GM19238 (cell line): ENCODE results near the gene LRWD1.
"Not testable (repeated sequence)": the region's sequence is repeated elsewhere in the genome, so short reads cannot be mapped to it uniquely, and the experiment has no call there.

Source experiments
- DNase-seq: peaks from one replicate; pipeline ENCODE4 v3.0.0; 2011; ENCODE audit warnings: low spot score; ENCODE audit not compliant: insufficient read length

The LRWD1 gene

DNA sequence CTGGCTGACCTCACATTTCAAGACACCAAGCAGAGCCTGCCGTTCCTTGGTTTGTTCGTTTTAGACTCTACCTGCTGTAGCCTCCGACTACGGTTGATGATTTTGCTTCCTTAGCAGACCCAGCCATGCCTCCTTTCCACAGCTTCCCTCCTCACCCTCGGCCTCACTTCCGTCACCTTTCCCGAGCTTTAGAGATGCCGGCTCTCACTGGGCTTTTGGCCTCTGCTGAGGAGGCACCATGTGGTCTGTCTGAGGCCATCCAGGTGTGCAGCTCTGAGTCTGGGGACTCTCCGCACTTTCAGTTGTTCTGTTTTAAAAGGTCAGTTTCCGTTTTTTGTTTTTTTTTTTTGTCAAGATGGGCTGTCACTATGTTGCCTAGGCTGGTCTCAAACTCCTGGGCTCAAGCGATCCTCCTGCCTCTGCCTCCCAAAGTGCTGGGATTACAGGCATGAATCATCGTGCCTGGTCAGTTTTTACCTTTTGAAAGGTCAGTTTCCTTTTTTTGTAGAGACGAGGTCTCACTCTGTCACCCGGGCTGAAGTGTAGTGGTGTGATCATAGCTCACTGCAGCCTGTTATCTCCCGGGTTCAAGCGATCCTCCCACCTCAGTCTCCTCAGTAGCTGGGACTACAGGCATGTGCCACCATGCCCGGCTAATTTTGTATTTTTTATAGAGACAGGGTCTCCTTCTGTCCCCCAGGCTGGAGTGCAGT is 19.7 kb upstream of the LRWD1 start:
- DNase-seq: no peak

DNA sequence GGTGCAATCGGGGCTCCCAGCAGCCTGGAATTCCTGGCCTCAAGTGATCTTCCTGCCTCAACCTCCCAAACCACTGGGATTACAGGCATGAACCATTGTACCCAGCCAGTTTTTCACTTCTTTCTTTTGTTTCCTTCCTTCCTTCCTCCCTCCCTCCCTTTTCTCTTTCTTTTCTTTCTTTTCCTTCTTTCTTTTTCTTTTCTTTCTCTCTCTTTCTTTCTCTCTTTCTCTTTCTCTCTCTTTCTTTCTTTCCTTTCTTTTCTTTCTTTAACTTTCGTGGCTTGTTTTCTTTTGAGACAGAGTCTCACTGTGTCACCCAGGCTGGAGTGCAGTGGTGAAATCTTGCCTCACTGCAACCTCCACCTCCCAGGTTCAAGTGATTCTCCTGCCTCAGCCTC is 19.1 kb upstream of the LRWD1 start:
- DNase-seq: no peak

DNA sequence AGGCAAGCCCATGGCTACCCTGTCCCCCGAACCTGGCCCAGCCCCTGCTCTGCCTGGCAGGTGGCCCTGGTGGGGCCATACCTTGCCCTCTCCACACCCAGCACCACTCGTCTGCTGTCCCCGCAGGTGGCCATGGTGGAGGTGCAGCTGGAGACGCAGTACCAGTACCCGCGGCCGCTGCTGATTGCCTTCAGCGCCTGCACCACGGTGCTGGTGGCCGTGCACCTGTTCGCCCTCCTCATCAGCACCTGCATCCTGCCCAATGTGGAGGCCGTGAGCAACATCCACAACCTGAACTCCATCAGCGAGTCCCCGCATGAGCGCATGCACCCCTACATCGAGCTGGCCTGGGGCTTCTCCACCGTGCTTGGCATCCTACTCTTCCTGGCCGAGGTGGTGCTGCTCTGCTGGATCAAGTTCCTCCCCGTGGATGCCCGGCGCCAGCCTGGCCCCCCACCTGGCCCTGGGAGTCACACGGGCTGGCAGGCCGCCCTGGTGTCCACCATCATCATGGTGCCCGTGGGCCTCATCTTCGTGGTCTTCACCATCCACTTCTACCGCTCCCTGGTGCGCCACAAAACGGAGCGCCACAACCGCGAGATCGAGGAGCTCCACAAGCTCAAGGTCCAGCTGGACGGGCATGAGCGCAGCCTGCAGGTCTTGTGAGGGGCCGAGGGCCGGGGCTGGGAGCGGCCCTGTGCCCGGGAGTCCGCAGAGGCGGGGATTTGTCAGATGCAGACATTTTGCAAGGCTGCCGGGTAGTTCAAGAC is 18.2 kb upstream of the LRWD1 start:
- DNase-seq: no peak

DNA sequence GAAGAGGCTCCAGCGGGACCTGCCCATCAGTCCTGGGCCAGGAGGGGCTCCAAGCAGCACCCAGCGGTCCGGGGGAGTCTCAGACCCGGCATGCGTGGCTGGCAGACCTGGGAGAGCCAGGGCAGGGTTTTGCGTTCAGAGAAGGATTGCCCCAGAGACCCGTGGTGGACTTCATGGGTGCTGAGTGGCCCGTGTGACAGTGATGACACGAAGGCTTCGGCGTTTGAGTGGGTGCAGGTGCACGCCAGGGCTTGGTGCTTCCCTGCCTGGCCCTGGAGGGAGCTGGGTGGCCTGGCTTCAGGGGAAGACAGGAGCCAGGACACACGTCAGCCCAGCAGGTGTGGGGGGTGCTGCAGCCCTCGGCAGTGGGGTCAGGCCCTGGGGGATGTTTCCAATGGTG is 17.5 kb upstream of the LRWD1 start:
- DNase-seq: no peak

DNA sequence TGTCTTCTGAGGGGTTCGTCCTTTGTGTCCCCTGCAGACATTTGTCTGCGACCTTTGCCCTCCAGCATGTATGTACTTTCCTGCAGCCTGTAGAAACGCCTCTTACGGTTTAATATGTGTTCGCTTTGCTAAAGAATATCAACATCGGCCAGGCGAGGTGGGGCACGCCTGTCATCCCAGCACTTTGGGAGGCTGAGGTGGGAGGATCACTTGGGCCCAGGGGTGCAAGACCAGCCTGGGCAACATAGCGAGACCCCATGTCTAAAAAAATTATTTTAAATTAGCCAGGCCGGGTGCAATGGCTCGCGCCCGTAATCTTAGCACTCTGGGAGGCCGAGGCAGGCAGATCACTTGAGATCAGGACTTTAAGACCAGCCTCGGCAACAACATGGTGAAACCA is 15.6 kb upstream of the LRWD1 start:
- no peak for DNase-seq

DNA sequence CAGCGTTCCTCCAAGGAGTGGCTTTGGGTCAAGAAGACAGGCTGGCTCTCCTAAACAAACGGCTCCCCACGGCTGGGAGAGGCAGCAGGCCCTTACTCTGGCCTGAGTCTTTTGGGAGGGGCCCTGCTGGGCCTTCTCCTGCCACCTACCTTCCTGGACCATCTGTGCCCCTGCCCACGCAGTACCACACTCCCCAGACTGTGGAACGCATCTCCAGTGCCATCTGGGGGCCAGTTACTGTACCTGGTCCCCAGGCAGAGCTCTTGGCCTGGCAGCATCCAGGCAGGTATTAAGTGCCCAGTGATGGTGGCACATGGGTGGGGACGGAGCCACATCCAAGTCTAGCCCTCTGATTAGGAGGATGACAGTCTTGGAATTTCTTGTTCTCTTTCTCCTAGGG is 14.5 kb upstream of the LRWD1 start:
- DNase-seq: no peak

DNA sequence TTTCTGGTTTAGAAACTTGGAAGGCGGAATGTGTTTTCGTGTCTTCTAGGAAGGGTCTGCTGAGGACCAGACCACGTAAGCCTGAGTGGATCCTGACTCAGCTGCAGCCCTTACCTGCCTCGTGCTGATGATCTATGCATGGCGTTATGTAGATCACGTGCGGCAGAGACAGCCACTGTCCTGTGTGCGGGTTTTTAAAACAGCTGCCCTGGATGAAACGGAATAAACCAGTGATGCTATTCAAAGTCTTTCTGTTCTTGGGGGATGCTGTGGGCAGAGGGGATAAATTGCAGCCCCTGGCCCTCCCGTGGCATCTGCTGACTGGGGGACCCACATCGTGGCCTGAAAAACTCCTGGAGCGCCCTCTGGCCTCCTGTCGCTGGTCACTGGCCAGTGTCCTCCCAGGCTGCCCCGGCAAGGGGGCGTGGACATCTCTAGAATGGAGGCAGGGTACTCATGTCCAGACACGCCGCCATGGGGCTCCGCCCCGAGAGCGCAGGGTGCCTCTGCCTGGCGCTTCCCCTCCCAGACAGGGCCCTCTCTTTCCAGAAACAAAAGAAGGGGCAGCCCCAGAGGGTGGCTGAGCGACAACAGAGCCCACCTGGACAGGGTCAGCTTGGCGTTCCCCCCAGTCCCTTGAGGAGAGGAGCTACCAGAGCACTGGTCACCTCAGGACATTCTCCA is 13.3 kb upstream of the LRWD1 start:
- no peak for DNase-seq

DNA sequence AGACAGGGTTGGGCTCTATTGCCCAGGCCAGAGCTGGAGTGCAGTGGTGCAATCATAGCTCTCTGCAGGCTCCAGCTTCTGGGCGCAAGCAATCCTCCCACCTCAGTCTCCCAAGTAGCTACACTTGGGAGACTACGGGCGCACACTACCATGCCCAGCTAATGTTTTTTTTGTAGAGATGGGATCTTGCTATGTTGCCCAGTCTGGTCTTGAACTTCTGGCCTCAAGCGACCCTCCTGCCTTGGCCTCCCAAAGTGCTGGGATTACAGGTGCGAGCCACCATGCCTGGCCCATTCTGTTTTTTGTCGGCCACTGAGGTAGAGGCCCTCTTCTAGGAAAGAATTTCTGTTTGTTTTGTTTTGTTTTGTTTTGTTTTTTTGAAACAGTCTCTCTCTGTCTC is 12.3 kb upstream of the LRWD1 start:
- DNase-seq: no peak

DNA sequence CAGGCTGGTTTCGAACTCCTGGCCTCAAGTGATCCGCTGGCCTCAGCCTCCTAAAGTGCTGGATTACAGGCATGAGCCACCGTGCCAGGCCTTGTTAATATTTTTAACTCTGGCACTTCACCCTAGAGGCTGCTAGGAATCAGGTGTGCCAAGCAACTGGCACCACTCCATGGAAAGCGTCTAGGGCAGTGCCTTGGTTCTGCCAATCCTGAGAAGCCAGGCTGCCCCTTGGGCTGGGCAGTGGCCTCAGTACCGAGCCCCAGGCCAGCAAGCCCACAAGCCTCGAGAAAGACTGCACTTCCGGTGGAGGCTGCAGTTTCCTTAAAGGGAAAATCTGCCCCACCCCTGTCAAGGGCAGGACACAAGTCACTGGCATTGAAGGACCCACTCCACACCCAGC is 11.5 kb upstream of the LRWD1 start:
- no peak for DNase-seq

DNA sequence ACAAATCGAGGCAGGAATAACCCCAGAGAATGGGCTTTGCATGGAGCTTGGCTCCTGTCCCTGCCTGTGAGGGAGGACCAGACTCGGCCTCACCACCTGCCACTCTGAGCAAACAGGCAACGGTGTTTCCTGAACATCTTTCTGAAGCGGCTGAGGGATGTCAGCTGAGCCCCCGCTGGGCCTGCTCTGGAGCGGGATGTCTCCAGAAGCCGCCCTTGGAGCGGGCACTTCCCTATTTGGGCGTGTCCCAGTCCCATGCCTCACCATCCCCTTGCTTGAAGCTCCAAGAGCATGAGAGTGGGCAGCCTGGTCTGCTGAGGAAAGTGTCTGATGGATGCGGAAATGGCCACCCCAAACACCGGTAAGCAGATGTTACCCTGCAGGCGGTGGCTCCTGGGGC is 10.3 kb upstream of the LRWD1 start:
- DNase-seq: no peak

DNA sequence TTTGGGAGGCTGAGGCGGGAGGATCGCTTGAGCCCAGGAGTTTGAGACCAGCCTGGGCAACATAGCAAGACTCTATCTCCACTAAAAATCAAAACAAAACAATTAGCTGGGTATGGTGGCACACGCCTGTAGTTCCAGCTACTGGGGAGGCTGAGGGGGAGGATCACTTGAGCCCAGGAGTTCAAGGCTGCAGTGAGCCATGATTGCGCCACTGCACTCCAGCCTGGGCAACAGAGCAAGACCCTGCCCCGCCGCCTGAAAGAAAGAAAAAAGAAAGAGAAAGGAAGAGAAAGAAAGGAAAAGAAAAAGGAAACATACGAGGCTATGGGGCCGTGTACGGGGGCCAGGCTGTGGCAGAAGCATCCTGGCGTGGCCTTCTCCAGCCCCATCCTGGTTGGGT is 9.9 kb upstream of the LRWD1 start:
- DNase-seq: not testable (repeated sequence)

DNA sequence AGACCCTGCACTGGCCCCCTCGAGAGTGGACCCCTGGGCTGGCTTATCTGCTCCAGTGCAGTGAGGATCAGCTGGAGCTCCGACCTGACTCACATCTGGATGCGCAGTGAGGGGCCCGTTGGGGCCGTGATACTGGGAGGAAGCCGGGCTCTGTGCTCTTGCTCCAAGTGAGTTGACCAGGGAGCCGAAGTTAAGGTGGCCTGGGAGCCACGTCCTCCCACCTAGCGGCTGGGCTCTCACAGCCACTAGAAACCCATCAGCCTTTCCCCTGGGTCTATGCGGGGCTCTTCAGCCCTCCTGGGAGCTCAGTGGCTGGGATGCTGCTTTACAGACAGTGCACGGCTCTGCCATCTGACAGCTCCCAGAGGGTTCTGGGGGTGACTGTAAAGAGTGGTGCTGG is 9.2 kb upstream of the LRWD1 start:
- DNase-seq: no peak

DNA sequence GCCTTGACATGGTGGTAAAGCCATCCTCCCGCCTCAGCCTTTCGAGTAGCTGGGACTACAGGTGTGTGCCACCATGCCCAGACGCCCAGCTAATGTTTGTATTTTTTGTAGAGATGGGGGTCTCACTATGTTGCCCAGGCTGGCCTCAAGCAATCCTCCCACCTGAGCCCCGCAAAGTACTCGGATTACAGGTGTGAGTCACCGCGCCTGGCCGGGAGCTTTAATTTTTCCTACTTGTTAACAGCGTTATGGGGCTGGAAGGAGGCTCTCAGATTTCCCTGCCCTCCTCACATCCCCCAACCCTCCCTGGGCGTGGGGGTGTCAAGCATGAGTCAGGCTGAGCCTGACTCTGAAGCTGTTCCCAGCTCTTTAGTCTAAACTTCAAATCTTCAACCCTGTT is 8.5 kb upstream of the LRWD1 start:
- DNase-seq: no peak

DNA sequence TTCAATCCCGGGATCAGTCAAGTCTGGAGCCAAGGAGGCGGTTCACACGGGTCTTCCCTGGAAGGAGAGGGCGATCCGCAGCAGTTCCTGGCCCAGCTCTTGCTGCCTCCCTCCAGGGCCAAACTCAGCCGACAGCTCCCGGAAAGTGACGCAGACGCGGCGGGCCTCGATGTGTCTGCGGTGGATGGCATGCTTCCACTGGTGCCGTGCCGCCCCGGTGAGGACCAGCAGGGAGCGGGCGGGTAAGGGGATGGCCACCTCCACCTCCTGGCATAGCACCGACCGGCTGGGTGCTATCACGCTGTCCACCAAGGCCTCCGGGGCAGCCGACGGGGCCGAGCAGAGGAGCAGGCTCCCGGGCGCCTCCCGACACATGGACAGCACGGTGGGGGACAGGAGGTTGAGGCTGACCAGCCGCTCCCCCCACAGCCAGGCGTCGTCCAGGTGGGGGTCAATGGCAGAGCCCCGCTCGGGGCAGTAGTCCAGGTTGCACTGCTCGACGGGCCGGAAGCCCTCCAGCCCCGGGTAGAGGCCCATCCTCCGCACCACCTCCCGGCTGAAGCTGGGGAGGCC is 7.3 kb upstream of the LRWD1 start:
- DNase-seq: no peak

DNA sequence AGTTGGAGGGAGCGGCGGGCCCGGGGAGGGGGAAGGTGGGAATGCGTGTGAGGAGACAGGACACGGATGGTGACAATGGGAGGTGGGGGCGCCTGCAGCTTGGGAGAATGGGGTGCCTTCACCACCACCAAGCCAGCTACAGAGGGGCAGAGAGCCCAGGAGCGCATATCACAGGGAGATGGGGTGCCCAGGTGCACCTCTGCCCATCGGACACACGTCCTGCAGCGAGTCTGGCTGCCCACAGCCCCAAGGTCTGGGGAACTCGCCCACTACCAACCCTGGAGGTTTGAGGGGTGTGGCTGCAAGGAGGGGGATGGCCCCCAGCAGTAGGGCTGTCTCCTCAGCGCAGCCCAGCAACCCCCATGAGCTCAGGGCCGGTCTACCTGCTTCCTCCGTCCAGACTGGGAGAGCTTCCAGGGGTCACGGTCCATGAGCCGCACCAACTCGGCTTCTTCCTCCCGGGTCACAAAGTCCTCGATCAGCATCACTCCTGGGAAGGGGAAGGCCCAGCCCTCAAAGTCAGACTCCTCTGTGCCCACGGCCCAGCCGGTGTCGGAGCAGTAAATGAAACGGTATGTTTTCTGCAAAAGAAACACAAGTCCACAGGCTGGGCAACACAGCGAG is 5.5 kb upstream of the LRWD1 start:
- no peak for DNase-seq

DNA sequence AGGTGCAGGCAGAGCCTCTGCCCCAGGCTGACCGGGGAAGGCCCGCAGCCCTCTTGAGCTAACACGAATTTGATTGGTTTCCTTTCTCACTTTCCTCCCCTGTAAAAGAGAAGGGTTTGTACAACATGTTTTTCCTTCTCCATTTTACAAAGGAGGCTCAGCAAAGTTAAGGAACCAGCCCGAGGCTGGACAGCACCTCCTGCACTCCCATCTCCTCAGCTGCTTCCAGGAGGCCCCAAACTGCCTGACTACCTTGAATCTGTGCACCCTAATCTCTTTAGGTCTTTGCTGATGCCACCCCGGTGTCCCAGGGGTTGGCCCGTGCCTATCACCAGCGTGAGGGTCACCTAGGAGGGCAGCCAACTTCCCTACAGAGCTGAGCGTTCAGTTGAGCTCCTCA is 4.3 kb upstream of the LRWD1 start:
- DNase-seq: no peak

DNA sequence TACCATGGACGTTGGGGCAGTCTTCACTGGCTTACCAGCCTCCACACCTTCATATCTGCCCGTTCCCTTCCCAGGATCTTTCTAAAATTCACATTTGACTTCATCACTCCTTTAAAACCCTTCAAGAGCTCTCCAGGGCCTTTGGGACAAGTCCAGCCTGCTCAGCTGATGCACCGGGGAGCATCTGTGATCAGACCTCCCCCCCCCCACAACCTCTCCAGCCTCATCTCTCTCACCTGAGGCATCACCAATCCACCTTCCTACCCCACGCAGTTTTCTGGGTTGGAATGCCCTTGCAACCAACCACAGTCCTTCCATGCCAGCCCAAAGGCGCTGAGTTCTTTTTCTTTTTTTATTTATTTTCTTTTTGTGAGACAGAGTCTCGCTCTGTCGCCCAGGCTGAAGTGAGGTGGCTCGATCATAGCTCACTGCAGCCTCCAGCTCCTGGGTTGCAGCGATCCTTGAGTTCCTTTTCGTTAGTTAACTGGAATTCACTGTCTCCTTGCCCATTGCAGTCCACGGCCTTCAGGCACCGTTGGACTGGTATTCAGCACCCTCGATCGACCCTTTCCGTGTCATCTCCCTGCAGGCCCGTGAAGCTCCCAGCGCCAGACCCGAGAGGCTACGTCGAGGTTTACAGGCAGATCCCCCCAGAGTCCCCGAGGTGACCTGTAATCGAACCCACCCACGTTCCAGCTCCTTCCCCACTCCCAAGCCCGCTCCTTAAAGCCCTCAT is 775 bp upstream of the LRWD1 start:
- DNase-seq: no peak

DNA sequence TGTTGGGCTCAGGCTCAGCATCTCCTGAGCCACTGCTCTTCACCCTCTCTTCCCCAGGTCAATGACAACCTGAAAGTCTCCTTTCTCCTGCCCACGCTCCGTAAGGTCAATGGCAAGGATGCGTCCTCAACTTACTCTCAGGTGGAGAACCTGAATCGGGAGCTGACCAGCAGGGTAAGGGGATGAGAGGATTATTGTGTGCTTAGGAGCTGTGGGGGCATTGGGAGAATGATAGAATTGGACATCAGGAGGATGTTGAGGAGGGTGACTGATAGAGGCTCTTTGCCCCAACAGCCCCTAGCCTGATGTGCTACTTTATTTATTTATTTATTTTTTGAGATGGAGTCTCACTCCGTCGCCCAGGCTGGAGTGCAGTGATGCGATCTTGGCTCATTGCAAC is 1.3 kb downstream of the LRWD1 start:
- DNase-seq: no peak

DNA sequence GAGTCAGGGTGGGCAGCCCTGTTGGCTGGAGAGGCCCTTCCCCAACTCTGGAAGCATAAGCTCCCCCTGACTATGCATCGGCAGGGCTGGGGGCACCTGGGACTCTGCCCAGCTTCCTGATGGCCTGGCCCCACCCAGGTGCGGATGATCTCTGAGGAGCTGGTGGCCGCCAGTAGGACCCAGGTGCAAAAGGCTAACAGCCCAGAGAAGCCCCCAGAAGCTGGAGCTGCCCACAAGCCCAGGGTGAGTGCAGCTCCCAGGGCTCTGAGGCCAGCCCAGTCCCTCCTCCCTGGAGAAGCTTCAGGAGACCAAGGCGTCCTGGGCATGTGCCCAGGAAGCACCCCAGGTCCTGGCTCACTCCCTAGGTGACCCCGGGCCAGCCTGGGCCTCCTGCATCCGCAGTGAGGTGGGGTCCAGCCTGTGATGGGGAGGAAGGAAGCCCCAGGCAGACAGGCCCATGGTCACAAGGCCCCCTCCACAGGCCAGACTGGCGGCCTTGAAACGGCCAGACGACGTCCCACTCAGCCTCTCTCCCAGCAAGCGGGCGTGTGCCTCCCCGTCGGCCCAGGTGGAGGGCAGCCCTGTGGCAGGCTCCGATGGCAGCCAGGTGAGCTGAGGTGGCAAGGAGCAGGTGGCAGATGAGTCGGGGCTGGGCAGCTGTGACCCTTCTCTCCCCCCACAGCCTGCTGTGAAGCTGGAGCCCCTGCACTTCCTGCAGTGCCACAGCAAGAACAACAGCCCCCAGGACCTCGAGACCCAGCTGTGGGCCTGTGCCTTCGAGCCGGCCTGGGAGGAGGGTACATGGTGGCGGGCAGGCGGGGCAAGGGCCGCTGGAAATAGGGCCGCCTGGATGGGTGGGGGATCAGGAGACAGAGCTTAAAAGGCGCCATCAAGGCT is 3.0 kb downstream of the LRWD1 start:
- DNase-seq: no peak
